K562 (cell line): ENCODE data around the gene CFAP73. TPM values are rescaled to one million over a fixed set of nuclear protein-coding genes. Genes with fewer than 3 reads are reported as not detected.

ENCODE experiments used
- ARID4B ChIP-seq: sonication (generic); formaldehyde crosslinking; IDR thresholded peaks from 2 replicates; pipeline ENCODE4 v1.8.0; 2022; ENCODE audit warnings: mild to moderate bottlenecking, missing genetic modification reagents
- ATF3 ChIP-seq, 2 experiments: fragments of 450-650 bp in 1 of 2; sonication (generic) in 1 of 2; formaldehyde crosslinking in 1 of 2; IDR thresholded peaks in 1 of 2; conservative IDR thresholded peaks in 1 of 2; 2 replicates each; pipeline versions ENCODE4 v1.6.1 to v1.8.1; 2016 to 2023; ENCODE audit warnings: mild to moderate bottlenecking in 2 of 2, moderate library complexity in 2 of 2, inconsistent platforms in 1 of 2, missing genetic modification reagents in 1 of 2
- BMI1 ChIP-seq: fragments of 150-350 bp; IDR thresholded peaks from 2 replicates; pipeline ENCODE4 v1.6.1; 2014; ENCODE audit warnings: low read length
- CEBPZ ChIP-seq: fragments of 150-350 bp; IDR thresholded peaks from 2 replicates; pipeline ENCODE4 v1.6.1; 2014; ENCODE audit warnings: low read depth, mild to moderate bottlenecking, low read length, borderline replicate concordance
- DACH1 ChIP-seq: fragments of 450-650 bp; IDR thresholded peaks from 2 replicates; pipeline ENCODE4 v1.6.1; 2018; ENCODE audit not compliant: partially characterized antibody
- HDAC3 ChIP-seq: fragments of 450-650 bp; IDR thresholded peaks from 2 replicates; pipeline ENCODE4 v1.6.1; 2018; ENCODE audit warnings: borderline replicate concordance, mild to moderate bottlenecking, moderate library complexity; ENCODE audit not compliant: partially characterized antibody
- HDGF ChIP-seq: fragments of 450-650 bp; IDR thresholded peaks from 2 replicates; pipeline ENCODE4 v1.6.1; 2016
- MBD1 ChIP-seq: fragments of 250-450 bp; sonication (Bioruptor Pico); IDR thresholded peaks from 2 replicates; pipeline ENCODE4 v1.8.0; 2022; ENCODE audit warnings: inconsistent platforms
- PHB2 ChIP-seq: fragments of 450-650 bp; IDR thresholded peaks from 2 replicates; pipeline ENCODE4 v1.6.1; 2017; ENCODE audit warnings: low read depth
- POLR2AphosphoS2 ChIP-seq: IDR thresholded peaks from 2 replicates; pipeline ENCODE4 v1.6.1; 2012; ENCODE audit warnings: low read length, improper control_type of control experiment
- POLR2H ChIP-seq: IDR thresholded peaks from 2 replicates; pipeline ENCODE4 v1.6.1; 2016; ENCODE audit warnings: missing genetic modification characterization, low read depth, mild to moderate bottlenecking, control low read depth, missing compliant biosample characterization, moderate library complexity
- SNRNP70 ChIP-seq: fragments of 200-400 bp; formaldehyde crosslinking; optimal IDR thresholded peaks from 2 replicates; pipeline ENCODE3; 2017; ENCODE audit warnings: low read depth, low read length
- polyA plus RNA-seq, 8 experiments: library from polyadenylated mRNA; depleted of rRNA in 4 of 8; stranded (reverse) in 5 of 8; unstranded in 3 of 8; fragments of >200 nt; fragmentation: Nextera tagmentation in 2 of 8; fragmentation: Illumina TruSeq in 1 of 8; extraction: Ambion mirVana in 2 of 8; extraction: Trizol in 1 of 8; gene quantifications; 2 replicates each; pipeline versions ENCODE4 v1.2.1 to v1.2.3, GENCODE V29; 2011 to 2014; ENCODE audit warnings: inconsistent platforms in 1 of 8, missing spikeins in 1 of 8
- total RNA-seq, 7 experiments: library from RNA; depleted of rRNA in 6 of 7; stranded (reverse); fragments of >200 nt in 6 of 7; fragmentation: Illumina TruSeq in 2 of 7; extraction: Trizol in 2 of 7; gene quantifications; 2 replicates each; pipeline versions ENCODE4 v1.2.1 to v1.2.3, GENCODE V29; 2011 to 2021; ENCODE audit warnings: low replicate concordance in 1 of 7
- TF ChIP-seq, protein P1 (sequence below), 3 experiments: fragments of 200-800 bp in 1 of 3; fragments of 250-450 bp in 1 of 3; fragments of 450-650 bp in 1 of 3; sonication (Bioruptor Pico) in 1 of 3; sonication (Bioruptor generic) in 1 of 3; formaldehyde crosslinking in 1 of 3; IDR thresholded peaks; 2 replicates each; pipeline versions ENCODE4 v1.6.1 to v1.8.0; 2016 to 2022; ENCODE audit warnings: mild to moderate bottlenecking in 2 of 3, missing genetic modification characterization in 2 of 3, missing compliant biosample characterization in 1 of 3, moderate library complexity in 1 of 3

The CFAP73 gene
- total and polyA plus RNA-seq, 9 of the 15 experiments (the other 6 are each of a cell fraction or from before 2014, with no cell fraction given): not detected

GRCh38 chr12:113131556-113131955, 18.0 kb upstream of the CFAP73 start (continued):
- no peak for TF ChIP-seq MBD1 (CRISPR knock-in tag)
- no peak for TF ChIP-seq BMI1
- no peak for TF ChIP-seq POLR2AphosphoS2
- 0 out of 2 replicates have a peak, but pooled peaks have one; percentile 39 for TF ChIP-seq ATF3 (IDR thresholded peaks at IDR 0.05)
- no peak for TF ChIP-seq ATF3 (CRISPR knock-in tag; conservative IDR thresholded peaks at IDR 0.05)
- no peak for TF ChIP-seq SNRNP70
- no peak for TF ChIP-seq DACH1
- TF ChIP-seq HDAC3: no peak
- no peak for TF ChIP-seq POLR2H (tag)
- TF ChIP-seq PHB2: no peak
- TF ChIP-seq, protein P1, sequence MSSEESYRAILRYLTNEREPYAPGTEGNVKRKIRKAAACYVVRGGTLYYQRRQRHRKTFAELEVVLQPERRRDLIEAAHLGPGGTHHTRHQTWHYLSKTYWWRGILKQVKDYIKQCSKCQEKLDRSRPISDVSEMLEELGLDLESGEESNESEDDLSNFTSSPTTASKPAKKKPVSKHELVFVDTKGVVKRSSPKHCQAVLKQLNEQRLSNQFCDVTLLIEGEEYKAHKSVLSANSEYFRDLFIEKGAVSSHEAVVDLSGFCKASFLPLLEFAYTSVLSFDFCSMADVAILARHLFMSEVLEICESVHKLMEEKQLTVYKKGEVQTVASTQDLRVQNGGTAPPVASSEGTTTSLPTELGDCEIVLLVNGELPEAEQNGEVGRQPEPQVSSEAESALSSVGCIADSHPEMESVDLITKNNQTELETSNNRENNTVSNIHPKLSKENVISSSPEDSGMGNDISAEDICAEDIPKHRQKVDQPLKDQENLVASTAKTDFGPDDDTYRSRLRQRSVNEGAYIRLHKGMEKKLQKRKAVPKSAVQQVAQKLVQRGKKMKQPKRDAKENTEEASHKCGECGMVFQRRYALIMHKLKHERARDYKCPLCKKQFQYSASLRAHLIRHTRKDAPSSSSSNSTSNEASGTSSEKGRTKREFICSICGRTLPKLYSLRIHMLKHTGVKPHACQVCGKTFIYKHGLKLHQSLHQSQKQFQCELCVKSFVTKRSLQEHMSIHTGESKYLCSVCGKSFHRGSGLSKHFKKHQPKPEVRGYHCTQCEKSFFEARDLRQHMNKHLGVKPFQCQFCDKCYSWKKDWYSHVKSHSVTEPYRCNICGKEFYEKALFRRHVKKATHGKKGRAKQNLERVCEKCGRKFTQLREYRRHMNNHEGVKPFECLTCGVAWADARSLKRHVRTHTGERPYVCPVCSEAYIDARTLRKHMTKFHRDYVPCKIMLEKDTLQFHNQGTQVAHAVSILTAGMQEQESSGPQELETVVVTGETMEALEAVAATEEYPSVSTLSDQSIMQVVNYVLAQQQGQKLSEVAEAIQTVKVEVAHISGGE (CRISPR knock-in tag; IDR thresholded peaks at IDR 0.05): no peak
- no peak for TF ChIP-seq ARID4B (CRISPR knock-in tag)
- no peak for TF ChIP-seq HDGF
- no peak for TF ChIP-seq CEBPZ
